K562 (cell line): ENCODE results near the gene MALSU1. TPM values are rescaled to one million over a fixed set of nuclear protein-coding genes. Genes with fewer than 3 reads are reported as not detected.

Source experiments
- ATF1 ChIP-seq, 2 experiments: fragments of 450-650 bp in 1 of 2; IDR thresholded peaks; 2 replicates each; pipeline ENCODE4 v1.6.1; 2016; ENCODE audit warnings: missing compliant biosample characterization in 1 of 2, missing genetic modification characterization in 1 of 2
- BACH1 ChIP-seq: fragments of 200-800 bp; sonication (Bioruptor generic); IDR thresholded peaks from 2 replicates; pipeline ENCODE4 v1.6.1; 2016; ENCODE audit warnings: missing genetic modification characterization, missing compliant biosample characterization
- CBFA2T2 ChIP-seq: fragments of 450-650 bp; conservative IDR thresholded peaks from 2 replicates; pipeline ENCODE4 v1.6.1; 2017; ENCODE audit warnings: mild to moderate bottlenecking
- FOXM1 ChIP-seq, 2 experiments: fragments of 450-650 bp in 1 of 2; sonication (generic) in 1 of 2; formaldehyde crosslinking in 1 of 2; IDR thresholded peaks; 2 replicates each; pipeline versions ENCODE4 v1.6.1 to v1.9.0; 2017 to 2022; ENCODE audit warnings: low read depth in 2 of 2, mild to moderate bottlenecking in 2 of 2, missing genetic modification reagents in 1 of 2, moderate library complexity in 1 of 2
- ILK ChIP-seq: fragments of 450-650 bp; IDR thresholded peaks from 2 replicates; pipeline ENCODE4 v1.6.1; 2016; ENCODE audit warnings: missing genetic modification characterization, low read depth, mild to moderate bottlenecking, missing compliant biosample characterization, moderate library complexity, borderline replicate concordance
- MCM2 ChIP-seq: fragments of 450-650 bp; IDR thresholded peaks from 2 replicates; pipeline ENCODE4 v1.6.1; 2017; ENCODE audit warnings: low read depth, mild to moderate bottlenecking
- NR2C2 ChIP-seq, 2 experiments: fragments of 200-800 bp in 1 of 2; sonication (Bioruptor generic) in 1 of 2; sonication (generic) in 1 of 2; formaldehyde crosslinking in 1 of 2; IDR thresholded peaks; 2 replicates each; pipeline versions ENCODE4 v1.6.1 to v1.8.0; 2016 to 2022; ENCODE audit warnings: mild to moderate bottlenecking in 1 of 2, missing compliant biosample characterization in 1 of 2, missing genetic modification characterization in 1 of 2, missing genetic modification reagents in 1 of 2
- PHF8 ChIP-seq: fragments of 200-600 bp; sonication (generic); IDR thresholded peaks from 2 replicates; pipeline ENCODE4 v1.6.1; 2012; ENCODE audit warnings: mixed run types, mild to moderate bottlenecking, inconsistent platforms, low read length, moderate library complexity, borderline replicate concordance
- PHTF2 ChIP-seq: fragments of 250-450 bp; sonication (Bioruptor Pico); IDR thresholded peaks from 2 replicates; pipeline ENCODE4 v1.5.0; 2021; ENCODE audit warnings: mild to moderate bottlenecking
- RBM22 ChIP-seq: fragments of 200-400 bp; formaldehyde crosslinking; IDR thresholded peaks from 2 replicates; pipeline ENCODE4 v1.6.1; 2018; ENCODE audit warnings: low read length, low read depth; ENCODE audit not compliant: poor library complexity, severe bottlenecking
- SIX5 ChIP-seq, 2 experiments: IDR thresholded peaks; 2 replicates each; pipeline ENCODE4 v1.6.1; 2011; ENCODE audit warnings: low read length in 2 of 2, borderline replicate concordance in 1 of 2, low read depth in 1 of 2, mild to moderate bottlenecking in 1 of 2, moderate library complexity in 1 of 2; ENCODE audit not compliant: insufficient read depth in 1 of 2
- TAF1 ChIP-seq: IDR thresholded peaks from 2 replicates; pipeline ENCODE4 v1.6.1; 2011; ENCODE audit warnings: mild to moderate bottlenecking, low read length, moderate library complexity; ENCODE audit not compliant: insufficient read depth, control insufficient read depth, severe bottlenecking; ENCODE audit errors: extremely low read depth
- TEAD4 ChIP-seq, 2 experiments: sonication (generic) in 1 of 2; formaldehyde crosslinking in 1 of 2; IDR thresholded peaks; 2 replicates each; pipeline versions ENCODE4 v1.6.1 to v1.8.0; 2012 to 2022; ENCODE audit warnings: borderline replicate concordance in 1 of 2, inconsistent platforms in 1 of 2, low read length in 1 of 2, mild to moderate bottlenecking in 1 of 2, missing genetic modification reagents in 1 of 2
- U2AF2 ChIP-seq: fragments of 200-400 bp; formaldehyde crosslinking; optimal IDR thresholded peaks from 2 replicates; pipeline ENCODE3; 2017; ENCODE audit warnings: low read depth, mild to moderate bottlenecking, low read length
- ZBTB8A ChIP-seq: fragments of 450-650 bp; IDR thresholded peaks from 2 replicates; pipeline ENCODE4 v1.6.1; 2018; ENCODE audit warnings: mild to moderate bottlenecking, moderate library complexity; ENCODE audit not compliant: partially characterized antibody
- ZFP1 ChIP-seq: fragments of 450-650 bp; formaldehyde crosslinking; IDR thresholded peaks from 2 replicates; pipeline ENCODE4 v1.4.0; 2020; ENCODE audit warnings: mild to moderate bottlenecking, mixed read lengths
- ZSCAN29 ChIP-seq: fragments of 450-650 bp; IDR thresholded peaks from 2 replicates; pipeline ENCODE4 v1.6.1; 2017
- polyA plus RNA-seq, 8 experiments: library from polyadenylated mRNA; depleted of rRNA in 4 of 8; stranded (reverse) in 5 of 8; unstranded in 3 of 8; fragments of >200 nt; fragmentation: Nextera tagmentation in 2 of 8; fragmentation: Illumina TruSeq in 1 of 8; extraction: Ambion mirVana in 2 of 8; extraction: Trizol in 1 of 8; gene quantifications; 2 replicates each; pipeline versions ENCODE4 v1.2.1 to v1.2.3, GENCODE V29; 2011 to 2014; ENCODE audit warnings: inconsistent platforms in 1 of 8, missing spikeins in 1 of 8
- total RNA-seq, 7 experiments: library from RNA; depleted of rRNA in 6 of 7; stranded (reverse); fragments of >200 nt in 6 of 7; fragmentation: Illumina TruSeq in 2 of 7; extraction: Trizol in 2 of 7; gene quantifications; 2 replicates each; pipeline versions ENCODE4 v1.2.1 to v1.2.3, GENCODE V29; 2011 to 2021; ENCODE audit warnings: low replicate concordance in 1 of 7
- TF ChIP-seq, protein P1 (sequence below): sonication (generic); formaldehyde crosslinking; IDR thresholded peaks from 2 replicates; pipeline ENCODE4 v1.9.0; 2022; ENCODE audit warnings: mild to moderate bottlenecking, missing genetic modification reagents
- TF ChIP-seq, protein P2 (sequence below): sonication (generic); formaldehyde crosslinking; IDR thresholded peaks from 2 replicates; pipeline ENCODE4 v1.8.1; 2023; ENCODE audit warnings: mild to moderate bottlenecking, missing genetic modification reagents
- TF ChIP-seq, protein P3 (sequence below): sonication (generic); IDR thresholded peaks from 2 replicates; pipeline ENCODE4 v1.6.1; 2016
- TF ChIP-seq, protein P4 (sequence below): fragments of 250-450 bp; sonication (Bioruptor Pico); IDR thresholded peaks from 2 replicates; pipeline ENCODE4 v1.8.0; 2022; ENCODE audit warnings: inconsistent platforms

Gene MALSU1
- total and polyA plus RNA-seq, 9 of the 15 experiments (the other 6 are each of a cell fraction or from before 2014, with no cell fraction given), result 12.3 to 308 (median 81.2) TPM

DNA sequence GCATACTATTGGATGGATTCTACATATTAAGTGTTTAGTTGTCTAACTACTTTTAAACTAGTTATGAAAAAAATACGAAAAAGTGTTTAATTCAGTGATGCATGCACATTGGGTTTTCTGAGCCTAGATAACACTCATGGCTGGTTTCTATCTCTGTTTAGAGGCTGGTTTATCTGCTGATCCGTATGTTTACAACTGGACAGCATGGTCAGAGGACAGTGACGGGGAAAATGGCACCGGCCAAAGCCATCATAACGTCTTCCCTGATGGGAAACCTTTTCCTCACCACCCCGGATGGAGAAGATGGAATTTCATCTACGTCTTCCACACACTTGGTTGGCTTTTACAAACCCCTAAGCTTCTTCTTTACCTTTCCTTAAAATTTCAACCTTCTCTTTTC lies 42.4 kb upstream of the MALSU1 start (continued):
- TF ChIP-seq, protein P1, sequence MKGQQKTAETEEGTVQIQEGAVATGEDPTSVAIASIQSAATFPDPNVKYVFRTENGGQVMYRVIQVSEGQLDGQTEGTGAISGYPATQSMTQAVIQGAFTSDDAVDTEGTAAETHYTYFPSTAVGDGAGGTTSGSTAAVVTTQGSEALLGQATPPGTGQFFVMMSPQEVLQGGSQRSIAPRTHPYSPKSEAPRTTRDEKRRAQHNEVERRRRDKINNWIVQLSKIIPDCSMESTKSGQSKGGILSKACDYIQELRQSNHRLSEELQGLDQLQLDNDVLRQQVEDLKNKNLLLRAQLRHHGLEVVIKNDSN (CRISPR knock-in tag), result no peak
- TF ChIP-seq, protein P2, sequence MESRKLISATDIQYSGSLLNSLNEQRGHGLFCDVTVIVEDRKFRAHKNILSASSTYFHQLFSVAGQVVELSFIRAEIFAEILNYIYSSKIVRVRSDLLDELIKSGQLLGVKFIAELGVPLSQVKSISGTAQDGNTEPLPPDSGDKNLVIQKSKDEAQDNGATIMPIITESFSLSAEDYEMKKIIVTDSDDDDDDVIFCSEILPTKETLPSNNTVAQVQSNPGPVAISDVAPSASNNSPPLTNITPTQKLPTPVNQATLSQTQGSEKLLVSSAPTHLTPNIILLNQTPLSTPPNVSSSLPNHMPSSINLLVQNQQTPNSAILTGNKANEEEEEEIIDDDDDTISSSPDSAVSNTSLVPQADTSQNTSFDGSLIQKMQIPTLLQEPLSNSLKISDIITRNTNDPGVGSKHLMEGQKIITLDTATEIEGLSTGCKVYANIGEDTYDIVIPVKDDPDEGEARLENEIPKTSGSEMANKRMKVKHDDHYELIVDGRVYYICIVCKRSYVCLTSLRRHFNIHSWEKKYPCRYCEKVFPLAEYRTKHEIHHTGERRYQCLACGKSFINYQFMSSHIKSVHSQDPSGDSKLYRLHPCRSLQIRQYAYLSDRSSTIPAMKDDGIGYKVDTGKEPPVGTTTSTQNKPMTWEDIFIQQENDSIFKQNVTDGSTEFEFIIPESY (CRISPR knock-in tag), result no peak
- no peak for TF ChIP-seq BACH1 (tag)
- no peak for TF ChIP-seq MCM2
- TF ChIP-seq FOXM1 (IDR thresholded peaks at IDR 0.05; ENCODE audit: low read depth), result 0 out of 2 replicates have a peak, but pooled peaks have one; percentile 36
- no peak for TF ChIP-seq FOXM1 (CRISPR knock-in tag; IDR thresholded peaks at IDR 0.05; ENCODE audit: low read depth)
- TF ChIP-seq ATF1 (CRISPR knock-in tag; IDR thresholded peaks at IDR 0.05), result no peak
- TF ChIP-seq ATF1 (tag; IDR thresholded peaks at IDR 0.05), result 0 out of 2 replicates have a peak, but pooled peaks have one; percentile 17
- TF ChIP-seq NR2C2 (CRISPR knock-in tag; IDR thresholded peaks at IDR 0.05), result no peak
- no peak for TF ChIP-seq NR2C2 (tag; IDR thresholded peaks at IDR 0.05)
- peak; percentile 69 for TF ChIP-seq TEAD4 (IDR thresholded peaks at IDR 0.05; ENCODE audit: low read length)
- TF ChIP-seq TEAD4 (CRISPR knock-in tag; IDR thresholded peaks at IDR 0.05; ENCODE audit: borderline replicate concordance), result no peak
- TF ChIP-seq PHF8, result no peak
- TF ChIP-seq, protein P3, sequence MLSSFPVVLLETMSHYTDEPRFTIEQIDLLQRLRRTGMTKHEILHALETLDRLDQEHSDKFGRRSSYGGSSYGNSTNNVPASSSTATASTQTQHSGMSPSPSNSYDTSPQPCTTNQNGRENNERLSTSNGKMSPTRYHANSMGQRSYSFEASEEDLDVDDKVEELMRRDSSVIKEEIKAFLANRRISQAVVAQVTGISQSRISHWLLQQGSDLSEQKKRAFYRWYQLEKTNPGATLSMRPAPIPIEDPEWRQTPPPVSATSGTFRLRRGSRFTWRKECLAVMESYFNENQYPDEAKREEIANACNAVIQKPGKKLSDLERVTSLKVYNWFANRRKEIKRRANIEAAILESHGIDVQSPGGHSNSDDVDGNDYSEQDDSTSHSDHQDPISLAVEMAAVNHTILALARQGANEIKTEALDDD, result peak; percentile 83
- TF ChIP-seq RBM22, result no peak
- TF ChIP-seq TAF1, result no peak
- TF ChIP-seq ZSCAN29, result no peak
- peak; percentile 64 for TF ChIP-seq CBFA2T2
- TF ChIP-seq ZFP1 (CRISPR knock-in tag), result no peak
- TF ChIP-seq SIX5 (IDR thresholded peaks at IDR 0.05; ENCODE audit: borderline replicate concordance in 1 of 2, insufficient read depth in 1 of 2, low read depth in 1 of 2, low read length in 2 of 2), result no peak
- no peak for TF ChIP-seq ILK
- no peak for TF ChIP-seq PHTF2 (CRISPR knock-in tag)
- no peak for TF ChIP-seq U2AF2
- no peak for TF ChIP-seq ZBTB8A
- TF ChIP-seq, protein P4, sequence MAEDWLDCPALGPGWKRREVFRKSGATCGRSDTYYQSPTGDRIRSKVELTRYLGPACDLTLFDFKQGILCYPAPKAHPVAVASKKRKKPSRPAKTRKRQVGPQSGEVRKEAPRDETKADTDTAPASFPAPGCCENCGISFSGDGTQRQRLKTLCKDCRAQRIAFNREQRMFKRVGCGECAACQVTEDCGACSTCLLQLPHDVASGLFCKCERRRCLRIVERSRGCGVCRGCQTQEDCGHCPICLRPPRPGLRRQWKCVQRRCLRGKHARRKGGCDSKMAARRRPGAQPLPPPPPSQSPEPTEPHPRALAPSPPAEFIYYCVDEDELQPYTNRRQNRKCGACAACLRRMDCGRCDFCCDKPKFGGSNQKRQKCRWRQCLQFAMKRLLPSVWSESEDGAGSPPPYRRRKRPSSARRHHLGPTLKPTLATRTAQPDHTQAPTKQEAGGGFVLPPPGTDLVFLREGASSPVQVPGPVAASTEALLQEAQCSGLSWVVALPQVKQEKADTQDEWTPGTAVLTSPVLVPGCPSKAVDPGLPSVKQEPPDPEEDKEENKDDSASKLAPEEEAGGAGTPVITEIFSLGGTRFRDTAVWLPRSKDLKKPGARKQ (CRISPR knock-in tag), result no peak
